GM21619 (cell line): ENCODE measurements around the gene THOC6.
"Not testable (repeated sequence)": the region's sequence is repeated elsewhere in the genome, so short reads cannot be mapped to it uniquely, and the experiment has no call there.

Experiments
- ATAC-seq: cut with Tn5 transposase; IDR thresholded peaks from one replicate; pipeline ENCODE4 v1.9.1; 2021; ENCODE audit not compliant: unreplicated experiment

The THOC6 gene

GRCh38 chr16:3053330-3053710 is 29.5 kb downstream of the THOC6 start:
- ATAC-seq, result not testable (repeated sequence)

DNA sequence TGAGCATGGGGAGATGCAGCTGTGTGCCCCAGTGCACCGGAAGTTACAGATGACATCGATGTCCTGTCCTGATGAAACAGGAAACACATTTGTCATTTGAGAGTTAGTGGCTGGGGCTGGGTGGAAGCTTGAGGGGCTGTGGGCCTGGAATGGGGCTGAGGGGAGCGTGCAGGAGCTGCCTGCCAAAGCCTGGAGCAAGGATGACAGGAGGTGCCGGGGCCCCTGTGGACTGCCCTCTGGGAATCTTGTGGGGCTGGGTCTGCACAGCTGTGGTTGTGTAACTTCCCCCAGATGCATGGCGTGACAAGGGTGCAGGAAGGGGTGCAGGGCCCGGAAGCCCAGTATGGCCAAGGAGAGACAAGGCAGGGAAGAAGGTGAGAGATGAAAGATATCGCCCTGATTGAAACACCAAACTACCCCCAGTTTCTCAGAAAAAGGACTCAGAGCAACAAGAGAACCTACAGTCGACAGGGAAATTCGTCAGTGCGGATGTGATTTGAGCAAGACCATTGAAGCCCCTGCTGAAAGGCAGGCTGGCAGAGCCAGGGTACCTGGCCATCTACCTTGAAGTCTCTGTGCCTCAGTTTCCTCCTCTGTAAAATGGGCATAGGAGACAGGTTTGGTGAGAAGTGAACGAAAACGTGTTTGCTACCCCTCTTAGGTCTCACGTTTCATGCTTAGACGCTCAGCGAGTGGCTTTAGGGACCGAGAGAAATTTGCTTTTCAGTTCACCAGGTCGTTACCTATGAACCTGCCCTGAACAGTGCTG is 31.3 kb downstream of the THOC6 start:
- no peak for ATAC-seq

DNA sequence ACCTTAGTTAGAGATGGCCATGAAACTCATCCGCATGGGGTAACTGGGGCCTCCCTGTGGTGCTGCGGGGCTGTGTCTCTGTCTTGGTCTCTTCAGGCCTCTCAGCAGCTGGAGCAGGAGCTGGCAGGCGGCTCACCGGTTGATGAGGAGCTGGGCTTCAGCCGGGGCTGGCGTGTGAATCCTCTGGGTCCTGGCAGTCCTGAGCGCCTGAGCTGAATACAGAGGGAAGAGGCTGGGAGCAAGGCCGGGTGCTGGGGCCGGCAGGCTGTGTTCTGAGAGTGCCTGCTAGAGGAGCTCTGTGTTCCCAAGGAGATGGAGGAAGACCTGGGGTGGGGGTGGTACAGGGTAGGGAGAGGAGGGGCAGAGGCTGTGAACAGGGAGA is 31.9 kb downstream of the THOC6 start:
- ATAC-seq, result not testable (repeated sequence)

DNA sequence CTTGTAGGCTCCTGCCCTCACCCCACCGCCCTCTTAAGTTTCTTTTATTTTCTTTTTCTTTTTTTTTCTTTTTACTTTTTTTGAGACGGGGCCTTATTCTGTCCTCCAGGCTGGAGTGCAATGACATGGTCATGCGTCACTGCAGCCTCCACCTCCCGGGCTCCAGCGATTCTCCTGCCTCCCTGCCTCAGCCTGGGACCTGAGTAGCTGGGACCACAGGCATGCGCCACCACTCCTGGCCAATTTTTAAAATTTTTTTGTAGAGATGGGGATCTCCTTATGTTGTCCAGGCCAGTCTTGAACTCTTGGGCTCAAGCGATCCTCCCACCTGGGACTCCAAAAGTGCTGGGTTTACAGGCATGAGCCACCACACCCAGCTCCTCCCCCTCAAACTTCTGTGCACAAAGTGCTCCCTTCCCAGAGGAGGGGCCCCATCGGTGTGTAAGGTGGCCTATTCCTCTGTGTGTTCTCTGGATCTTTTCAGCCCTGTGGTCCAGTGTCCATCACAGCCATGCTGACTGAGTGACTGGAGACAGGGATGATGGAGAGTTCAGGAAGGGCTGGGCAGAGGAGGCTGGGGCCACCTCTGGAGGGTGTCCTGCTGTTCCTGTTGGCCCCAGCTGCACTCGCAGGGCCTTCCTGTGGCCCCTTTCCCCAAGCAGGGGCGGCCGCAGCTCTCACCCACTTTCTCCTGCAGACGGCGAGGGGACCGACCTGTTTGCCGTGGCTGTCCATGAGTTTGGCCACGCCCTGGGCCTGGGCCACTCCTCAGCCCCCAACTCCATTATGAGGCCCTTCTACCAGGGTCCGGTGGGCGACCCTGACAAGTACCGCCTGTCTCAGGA is 32.7 kb downstream of the THOC6 start:
- no peak for ATAC-seq

DNA sequence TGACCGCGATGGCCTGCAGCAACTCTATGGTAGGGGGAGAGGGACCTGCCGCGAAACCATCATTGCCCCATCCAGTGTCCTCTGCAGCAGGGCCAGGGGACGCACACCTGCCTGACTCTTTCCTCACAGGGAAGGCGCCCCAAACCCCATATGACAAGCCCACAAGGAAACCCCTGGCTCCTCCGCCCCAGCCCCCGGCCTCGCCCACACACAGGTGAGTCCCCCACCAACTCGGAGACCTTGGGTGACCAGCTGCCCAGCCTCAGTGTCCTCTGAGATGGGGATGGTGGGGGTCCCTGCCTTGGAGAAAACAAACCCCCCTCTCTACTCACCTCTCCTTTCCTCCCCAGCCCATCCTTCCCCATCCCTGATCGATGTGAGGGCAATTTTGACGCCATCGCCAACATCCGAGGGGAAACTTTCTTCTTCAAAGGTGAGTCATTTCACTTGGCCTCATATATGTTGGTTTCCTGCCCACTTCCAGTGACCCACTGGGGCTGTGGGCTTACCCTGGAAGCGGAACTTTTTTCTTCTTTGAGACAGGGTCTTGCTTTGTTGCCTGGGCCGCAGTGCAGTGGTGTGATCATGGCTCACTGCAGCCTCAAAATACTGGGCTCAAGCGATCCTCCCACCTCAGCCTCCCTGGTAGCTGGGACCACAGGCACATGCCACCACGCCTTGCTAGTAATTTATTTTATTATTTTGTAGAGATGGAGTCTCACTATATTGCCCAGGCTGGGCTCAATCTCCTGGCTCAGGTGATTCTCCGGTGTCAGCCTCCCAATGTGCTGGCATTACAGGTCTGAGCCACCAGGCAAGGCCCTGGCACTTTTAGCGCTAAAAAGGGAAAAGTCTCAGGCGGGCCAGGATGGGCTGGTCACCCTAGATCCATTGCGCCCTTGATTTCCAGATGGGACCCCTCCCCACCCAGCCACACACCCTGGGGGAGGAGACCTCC is 33.6 kb downstream of the THOC6 start:
- no peak for ATAC-seq

- ATAC-seq, result peak; percentile 28
Observed at GRCh38 chr16:3058139-3059030, 34.5 kb downstream of the THOC6 start.

DNA sequence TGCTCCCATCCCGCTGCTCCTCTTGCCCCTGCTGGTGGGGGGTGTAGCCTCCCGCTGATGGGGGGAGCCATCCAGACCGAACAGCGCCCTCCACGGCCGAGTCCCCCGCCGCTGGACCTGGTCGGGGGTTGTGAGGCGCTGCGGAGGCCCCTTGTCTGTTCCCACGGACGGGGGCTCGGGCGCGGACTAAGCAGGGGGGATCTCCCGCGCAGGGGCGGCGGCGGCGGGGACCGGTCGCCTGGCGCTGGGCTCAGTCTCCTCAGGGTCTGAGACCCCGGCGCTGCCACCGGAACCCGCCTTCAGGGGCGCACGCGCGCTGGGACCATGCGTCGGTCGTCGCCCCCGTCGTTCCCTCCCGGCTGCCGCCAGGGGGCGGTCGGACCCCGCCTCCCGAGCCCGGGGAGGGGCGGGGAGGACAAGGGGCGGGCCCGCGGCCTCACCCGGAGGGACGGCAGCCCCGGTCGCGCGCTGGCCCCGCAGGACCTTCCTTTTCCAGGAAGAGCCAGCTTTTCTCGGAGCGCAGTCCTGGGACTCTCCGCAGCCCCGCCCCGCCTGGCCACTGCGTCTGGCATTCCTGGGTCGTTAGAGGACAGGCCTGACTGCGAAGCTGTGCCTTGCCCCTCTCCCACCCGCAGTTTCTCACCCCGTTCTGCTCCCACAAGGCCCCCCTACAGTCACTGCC is 35.3 kb downstream of the THOC6 start:
- ATAC-seq, result peak; percentile 60

GRCh38 chr16:3059723-3060242 is 35.9 kb downstream of the THOC6 start:
- ATAC-seq, result no peak

DNA sequence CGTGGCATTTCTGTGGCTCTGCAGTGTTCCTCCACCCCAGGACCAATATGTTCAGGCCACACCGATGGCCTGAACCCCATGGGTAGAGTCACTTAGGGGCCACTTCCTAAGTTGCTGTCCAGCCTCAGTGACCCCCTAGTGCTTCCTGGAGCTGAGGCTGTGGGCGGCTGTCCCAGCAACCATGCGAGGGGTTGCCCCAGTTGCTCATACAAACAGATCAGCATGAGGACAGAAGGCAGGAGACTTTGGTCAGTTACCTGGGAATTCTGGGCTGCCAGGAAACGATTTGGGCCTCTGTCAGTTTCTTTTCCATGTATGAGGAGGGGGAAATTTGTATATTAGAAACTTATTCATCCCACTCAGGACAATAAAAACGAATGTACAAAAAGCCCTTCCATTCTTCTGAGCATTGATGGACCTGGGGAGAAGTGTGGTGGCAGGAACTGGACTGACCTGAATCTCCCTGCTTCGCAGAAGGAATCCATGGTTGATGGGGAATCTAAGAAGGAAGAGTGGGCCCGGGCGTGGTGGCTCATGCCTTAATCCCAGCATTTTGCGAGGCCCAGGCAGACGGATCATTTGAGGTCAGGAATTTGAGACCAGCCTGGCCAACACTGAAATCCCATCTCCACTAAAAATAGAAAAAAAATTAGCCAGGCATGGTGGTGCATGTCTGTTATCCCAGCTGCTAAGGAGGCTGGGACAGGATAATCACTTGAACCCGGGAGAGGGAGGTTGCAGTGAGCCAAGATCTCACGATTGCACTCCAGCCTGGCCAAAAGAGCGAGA is 36.7 kb downstream of the THOC6 start:
- ATAC-seq, result no peak

GRCh38 chr16:3062553-3062952 is 38.7 kb downstream of the THOC6 start:
- ATAC-seq, result no peak

GRCh38 chr16:3063625-3064386 is 40.0 kb downstream of the THOC6 start:
- no peak for ATAC-seq

DNA sequence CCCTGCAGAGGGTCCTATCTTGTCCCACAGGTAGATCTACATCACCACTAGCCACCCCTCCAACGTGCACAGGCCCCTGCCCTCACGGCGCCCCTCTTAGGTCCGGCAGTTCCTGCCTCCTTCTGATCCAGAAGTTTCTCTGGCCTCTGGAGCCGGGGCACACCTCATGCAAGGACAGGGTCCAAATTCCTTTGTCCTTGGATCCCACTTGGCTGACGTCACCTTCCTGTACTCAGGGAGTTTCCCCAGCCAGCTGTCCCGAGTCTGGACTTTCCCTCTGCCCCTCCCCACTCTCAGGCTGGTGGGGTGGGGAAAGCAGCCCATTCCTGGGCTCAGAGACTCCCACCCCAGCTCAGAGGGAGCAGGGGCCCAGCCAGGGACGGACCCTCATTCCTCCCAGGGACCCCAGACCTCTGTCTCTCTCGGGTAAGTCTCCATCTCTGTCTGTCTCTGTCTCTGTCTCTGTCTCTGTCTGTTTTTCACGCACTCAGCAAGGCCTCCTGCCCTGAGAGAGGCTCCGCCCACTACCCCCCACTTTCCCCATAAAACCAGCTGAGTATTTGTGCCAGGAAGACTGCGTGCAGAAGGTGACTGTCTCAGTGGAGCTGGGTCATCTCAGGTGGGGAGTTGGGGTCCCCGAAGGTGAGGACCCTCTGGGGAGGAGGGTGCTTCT is 41.4 kb downstream of the THOC6 start, which contains the start of gene IL32:
TSS of gene IL32 (plus strand) at position 572 of the 673 bp plus-strand sequence. CDS start 172 bp downstream, outside the sequence.
- peak; percentile 50 for ATAC-seq

GRCh38 chr16:3065742-3066439 is 42.1 kb downstream of the THOC6 start:
- no peak for ATAC-seq

- no peak for ATAC-seq
Observed at GRCh38 chr16:3066440-3066748, 42.6 kb downstream of the THOC6 start.

- ATAC-seq, result no peak
Observed at GRCh38 chr16:3068487-3068886, 44.7 kb downstream of the THOC6 start.

GRCh38 chr16:3069146-3069545 is 45.3 kb downstream of the THOC6 start:
- not testable (repeated sequence) for ATAC-seq
